Spleen (tissue), 11 donors: ENCODE measurements around the gene TEX52. TPM values are rescaled to one million over a fixed set of nuclear protein-coding genes. Genes with fewer than 3 reads are reported as not detected.

Experiments used
- DNase-seq: peaks from one replicate; pipeline ENCODE4 v3.0.0-alpha.2; 2020
- H3K27ac ChIP-seq, 8 donors: fragments of 200-600 bp; sonication (generic) in 7 of 8; 1 replicate in 4 of 8; 2 replicates in 4 of 8; pipeline versions ENCODE4 v1.5.0 to v1.8.0; 2016 to 2021; ENCODE audit warnings: inconsistent platforms in 4 of 8, mild to moderate bottlenecking in 4 of 8, moderate library complexity in 1 of 8
- H3K27me3 ChIP-seq, 7 donors: fragments of 200-600 bp; sonication (generic) in 6 of 7; replicated peaks in 1 of 7; 1 replicate in 4 of 7; 2 replicates in 3 of 7; pipeline versions ENCODE4 v1.5.0 to v1.8.0; 2016 to 2021; ENCODE audit warnings: inconsistent platforms in 3 of 7, mild to moderate bottlenecking in 1 of 7
- H3K36me3 ChIP-seq, 6 donors: fragments of 200-600 bp; sonication (generic) in 5 of 6; 1 replicate in 4 of 6; 2 replicates in 2 of 6; pipeline versions ENCODE4 v1.5.0 to v1.8.0; 2016 to 2021; ENCODE audit warnings: inconsistent platforms in 2 of 6
- H3K4me1 ChIP-seq, 6 donors: fragments of 200-600 bp; sonication (generic) in 5 of 6; 1 replicate in 3 of 6; 2 replicates in 3 of 6; pipeline versions ENCODE4 v1.5.0 to v1.8.0; 2016 to 2021; ENCODE audit warnings: inconsistent platforms in 3 of 6
- H3K4me3 ChIP-seq, 8 donors: fragments of 200-600 bp; sonication (generic) in 7 of 8; 1 replicate in 4 of 8; 2 replicates in 4 of 8; pipeline versions ENCODE4 v1.5.0 to v1.8.0; 2016 to 2021; ENCODE audit warnings: inconsistent platforms in 4 of 8, mild to moderate bottlenecking in 4 of 8, moderate library complexity in 2 of 8
- H3K9me3 ChIP-seq, 8 donors: fragments of 200-600 bp; sonication (generic) in 7 of 8; 1 replicate in 4 of 8; 2 replicates in 4 of 8; pipeline versions ENCODE4 v1.5.0 to v1.8.0; 2016 to 2021; ENCODE audit warnings: inconsistent platforms in 4 of 8
- CTCF ChIP-seq, 11 experiments: fragments of 200-600 bp in 7 of 11; fragments of 450-650 bp in 4 of 11; sonication (generic) in 4 of 11; IDR thresholded peaks in 8 of 11; conservative IDR thresholded peaks in 3 of 11; 1 replicate in 7 of 11; 2 replicates in 4 of 11; pipeline versions ENCODE4 v1.4.0 to v1.8.0; 2016 to 2021; ENCODE audit warnings: antibody characterized with exemption in 11 of 11, inconsistent platforms in 4 of 11, mild to moderate bottlenecking in 1 of 11
- POLR2A ChIP-seq, 3 donors: fragments of 450-650 bp; IDR thresholded peaks; one replicate each; pipeline ENCODE4 v1.5.1; 2017; ENCODE audit warnings: antibody characterized with exemption in 3 of 3, mild to moderate bottlenecking in 1 of 3
- POLR2AphosphoS5 ChIP-seq, 3 donors: sonication (generic); formaldehyde crosslinking; IDR thresholded peaks; one replicate each; pipeline ENCODE4 v1.5.1; 2017; ENCODE audit warnings: antibody characterized with exemption in 3 of 3
- WGBS, 5 donors: extraction: QIAGEN DNeasy Blood & Tissue Kit in 3 of 5; methylation state at CpG; one replicate each; pipeline versions ENCODE4 v1.1.5 to v1.1.7; 2013 to 2018; 5-methylcytosine and 5-hydroxymethylcytosine counted together
- intact Hi-C: fragments of 100-400 bp; cut with DNase I; formaldehyde crosslinking; loops from one replicate; pipeline ENCODE4 v1.15.0; 2023; ENCODE audit warnings: low total_unique reads
- polyA plus RNA-seq, 3 donors: library from polyadenylated mRNA; stranded (reverse); fragments of 200-250 nt; gene quantifications; one replicate each; pipeline ENCODE4 v1.2.1, GENCODE V29; 2013
- total RNA-seq, 7 donors: library from RNA; depleted of rRNA in 3 of 7; stranded (reverse); fragments of >200 nt in 3 of 7; fragmentation: NEBNext Ultra II Directional in 4 of 7; extraction: Animal tissue kit (Norgen Biotek cat#: 25700) in 4 of 7; gene quantifications; one replicate each; pipeline versions ENCODE4 v1.1.0 to v1.2.1, GENCODE V29; 2016 to 2021
- donor health status: healthy with polysubstance abuse.
- donor health status: DM: no; HTN: no; CAD: no; lungs with moderate emphysema.
- donor health status: DM: no; HTN: no; CAD: no.
- donor health status: Bipolar disorder and iron deficiency.
- donor health status: healthy.
- donor health status: DM: no; HTN: no; CAD: no.
- donor health status: DM: yes; HTN: yes; CAD: no.

TEX52 gene
- total and polyA plus RNA-seq, 10 donors = not detected

DNA sequence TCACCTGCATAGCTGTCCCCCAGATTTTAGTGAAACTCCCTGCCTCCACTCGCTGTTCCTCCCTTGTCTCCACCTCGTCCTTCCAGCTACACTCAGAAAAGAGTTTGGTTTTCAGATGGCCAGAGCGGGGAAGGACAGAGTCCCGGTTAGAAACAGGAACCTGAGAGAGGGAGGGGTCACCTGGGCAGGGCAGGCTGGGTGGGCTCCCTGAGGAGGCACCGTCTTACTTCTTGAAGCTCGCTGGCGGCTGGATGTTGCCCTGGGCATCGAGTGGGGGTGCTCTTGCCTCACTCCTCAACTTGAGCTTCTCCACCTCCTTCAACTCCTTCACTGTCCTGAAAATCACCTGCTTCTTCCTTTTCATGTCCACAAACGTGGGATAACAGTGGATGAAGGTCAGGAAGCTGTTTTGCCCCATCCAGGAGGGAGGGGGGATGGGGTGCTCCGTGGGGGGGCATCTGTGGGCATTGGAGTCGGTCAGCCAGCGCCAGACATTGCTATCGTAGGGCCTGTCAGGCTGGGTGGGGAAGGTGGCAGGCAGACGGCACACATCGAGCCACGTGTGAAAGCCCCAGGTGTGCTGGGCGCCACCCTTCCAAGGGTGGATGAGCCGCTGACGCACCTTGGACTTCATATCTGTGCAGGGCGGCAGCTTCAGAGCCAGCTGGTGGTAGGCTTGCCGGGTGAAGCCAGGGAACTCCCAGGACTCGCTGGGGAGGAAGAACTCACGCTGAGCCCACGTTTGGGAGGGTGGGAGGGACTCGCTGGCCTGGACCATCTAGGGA is 2.0 kb downstream of the TEX52 start:
- 89 to 93% (median 91%) methylated on average over 25 of the region's 25 CpGs for WGBS, 5 donors
- DNase-seq = peak; percentile 63
- H3K9me3 ChIP-seq = no peaks in the 10 kb centered on the region
- TF ChIP-seq CTCF (IDR thresholded peaks at IDR 0.05 in 8 of 11, conservative IDR thresholded peaks at IDR 0.05 in 3 of 11) = no peak
- no peak for TF ChIP-seq POLR2A (IDR thresholded peaks at IDR 0.05)
- no peak for TF ChIP-seq POLR2AphosphoS5 (IDR thresholded peaks at IDR 0.05)
- intact Hi-C loops = no loop called here
- no peak overlapping the region for H3K27ac ChIP-seq
- peaks cover 0 to 62% (median 13%) of the 10 kb centered on the region in 6 donors for H3K36me3 ChIP-seq
- H3K27me3 ChIP-seq = no peaks in the 10 kb centered on the region
- H3K4me1 ChIP-seq = peaks cover 0 to 5% (median 0%) of the 10 kb centered on the region in 6 donors
- H3K4me3 ChIP-seq = no peak overlapping the region

- peaks cover 0 to 59% (median 7%) of the 10 kb centered on the region in 6 donors for H3K36me3 ChIP-seq
- H3K9me3 ChIP-seq = no peaks in the 10 kb centered on the region
- intact Hi-C loops = no loop called here
- peak; percentile 87 for DNase-seq
- peaks cover 0 to 5% (median 0%) of the 10 kb centered on the region in 6 donors for H3K4me1 ChIP-seq
- TF ChIP-seq POLR2AphosphoS5 (IDR thresholded peaks at IDR 0.05) (peak; percentile 21 to 64 (median 35)), POLR2A (IDR thresholded peaks at IDR 0.05) (no peak), CTCF (IDR thresholded peaks at IDR 0.05 in 8 of 11, conservative IDR thresholded peaks at IDR 0.05 in 3 of 11) (peak; percentile 21 to 85 (median 73))
- H3K4me3 ChIP-seq = no peak overlapping the region
- WGBS, 5 donors = 26 to 33% (median 30%) methylated on average over 11 of the region's 11 CpGs
- H3K27ac ChIP-seq = no peak overlapping the region
- no peaks in the 10 kb centered on the region for H3K27me3 ChIP-seq
Measured at GRCh38 chr12:2853626-2854025, 3.2 kb downstream of the TEX52 start.

- no peak for DNase-seq
- Histone ChIP-seq H3K27ac (no peak overlapping the region), H3K9me3 (no peaks in the 10 kb centered on the region), H3K4me3 (no peak overlapping the region), H3K27me3 (no peaks in the 10 kb centered on the region), H3K4me1 (peaks cover 0 to 5% (median 0%) of the 10 kb centered on the region in 6 donors), H3K36me3 (peaks cover 0 to 58% (median 0%) of the 10 kb centered on the region in 6 donors)
- TF ChIP-seq POLR2AphosphoS5 (IDR thresholded peaks at IDR 0.05) (no peak), POLR2A (IDR thresholded peaks at IDR 0.05) (no peak), CTCF (IDR thresholded peaks at IDR 0.05 in 8 of 11, conservative IDR thresholded peaks at IDR 0.05 in 3 of 11) (no peak)
- intact Hi-C loops = no loop called here
- WGBS, 5 donors = 87 to 95% (median 90%) methylated on average over 3 of the region's 3 CpGs
Measured at GRCh38 chr12:2851931-2852330, 4.9 kb downstream of the TEX52 start.

DNA sequence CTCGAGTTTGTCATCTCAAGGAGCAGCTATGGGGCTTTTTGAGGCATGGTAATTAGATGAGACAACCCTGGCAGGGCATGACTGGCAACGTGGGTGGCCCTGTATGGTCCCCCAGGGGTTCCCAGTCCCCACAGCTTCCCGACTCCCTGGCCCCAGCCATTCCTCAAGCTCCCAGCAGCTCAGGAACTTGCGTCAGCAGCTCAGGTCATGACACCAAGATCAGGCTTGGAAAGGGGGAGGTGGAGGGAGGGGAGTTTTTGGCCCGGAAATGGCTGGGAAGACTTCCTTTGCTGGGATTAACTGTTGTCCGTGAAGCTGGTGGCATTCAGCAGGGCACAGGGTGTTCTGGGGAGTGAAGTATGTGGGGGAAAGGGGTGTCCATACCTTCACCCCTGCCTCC is 11.6 kb downstream of the TEX52 start:
- no peaks in the 10 kb centered on the region for H3K27me3 ChIP-seq
- WGBS, 5 donors = 44 to 66% (median 53%) methylated on average over 3 to 6 of the region's 6 CpGs
- intact Hi-C loops = no loop called here
- no peaks in the 10 kb centered on the region for H3K9me3 ChIP-seq
- peaks cover 0 to 76% (median 2%) of the 10 kb centered on the region in 6 donors for H3K36me3 ChIP-seq
- no peak for DNase-seq
- TF ChIP-seq POLR2AphosphoS5 (IDR thresholded peaks at IDR 0.05) (peak in 2 of 3 donors; percentile 31 to 73), POLR2A (IDR thresholded peaks at IDR 0.05) (no peak), CTCF (IDR thresholded peaks at IDR 0.05 in 8 of 11, conservative IDR thresholded peaks at IDR 0.05 in 3 of 11) (no peak)
- no peak overlapping the region for H3K4me3 ChIP-seq
- H3K27ac ChIP-seq = peak overlapping the region in 4 of 8 donors; percentile 36 to 66 (median 49)
- peaks cover 0 to 21% (median 7%) of the 10 kb centered on the region in 6 donors for H3K4me1 ChIP-seq
